Measurements from ENCODE around the gene VOPP1.

The VOPP1 gene

GRCh38 chr7:55533050-55533728 is 39.1 kb downstream of the VOPP1 start:
- DNase-seq (ENCODE audit: low read depth), result no peak
- no peak for TF ChIP-seq CTCF (IDR thresholded peaks at IDR 0.05; ENCODE audit: control insufficient read depth, extremely low read depth, insufficient read depth)
- no peak overlapping the region for H3K4me3 ChIP-seq (ENCODE audit: low read depth, low read length)

GRCh38 chr7:55532150-55532917 is 40.0 kb downstream of the VOPP1 start:
- no peak for DNase-seq (ENCODE audit: low read depth)
- no peak for TF ChIP-seq CTCF (IDR thresholded peaks at IDR 0.05; ENCODE audit: control insufficient read depth, extremely low read depth, insufficient read depth)
- H3K4me3 ChIP-seq (ENCODE audit: low read depth, low read length), result no peak overlapping the region

GRCh38 chr7:55531536-55531935 is 40.8 kb downstream of the VOPP1 start:
- no peak for DNase-seq (ENCODE audit: low read depth)
- no peak for TF ChIP-seq CTCF (IDR thresholded peaks at IDR 0.05; ENCODE audit: control insufficient read depth, extremely low read depth, insufficient read depth)

GRCh38 chr7:55527307-55527706 is 45.0 kb downstream of the VOPP1 start:
- no peak overlapping the region for H3K4me3 ChIP-seq (ENCODE audit: low read depth, low read length)
- DNase-seq (ENCODE audit: low read depth), result no peak
- no peak for TF ChIP-seq CTCF (IDR thresholded peaks at IDR 0.05; ENCODE audit: control insufficient read depth, extremely low read depth, insufficient read depth)

More at GRCh38 chr7:55531536-55531935, 40.8 kb downstream of the VOPP1 start:
- no peak overlapping the region for H3K4me3 ChIP-seq (ENCODE audit: low read depth, low read length)

GRCh38 chr7:55526770-55527169 is 45.5 kb downstream of the VOPP1 start:
- no peak overlapping the region for H3K4me3 ChIP-seq (ENCODE audit: low read depth, low read length)
- no peak for DNase-seq (ENCODE audit: low read depth)

GRCh38 chr7:55526329-55526728 is 46.0 kb downstream of the VOPP1 start:
- no peak for TF ChIP-seq CTCF (IDR thresholded peaks at IDR 0.05; ENCODE audit: control insufficient read depth, extremely low read depth, insufficient read depth)
- DNase-seq (ENCODE audit: low read depth), result no peak
- no peak overlapping the region for H3K4me3 ChIP-seq (ENCODE audit: low read depth, low read length)

More at GRCh38 chr7:55526770-55527169, 45.5 kb downstream of the VOPP1 start:
- TF ChIP-seq CTCF (IDR thresholded peaks at IDR 0.05; ENCODE audit: control insufficient read depth, extremely low read depth, insufficient read depth), result no peak
